Choroid plexus epithelial cell (primary cell): ENCODE measurements around the gene PTPRN.
"Not testable (repeated sequence)": the region's sequence is repeated elsewhere in the genome, so short reads cannot be mapped to it uniquely, and the experiment has no call there.

Source experiments
- DNase-seq: peaks from one replicate; pipeline ENCODE4 v3.0.0-alpha.2; 2010; ENCODE audit warnings: low read depth
- H3K4me3 ChIP-seq: 2 replicates; pipeline ENCODE4 v1.5.1; 2011; ENCODE audit warnings: low read depth, mild to moderate bottlenecking, control low read depth, low read length, moderate library complexity
- TF ChIP-seq, protein P1 (sequence below): conservative IDR thresholded peaks from 2 replicates; pipeline ENCODE4 v1.5.1; 2011; ENCODE audit warnings: low read depth, mild to moderate bottlenecking, control low read depth, inconsistent platforms, low read length, moderate library complexity

PTPRN gene

GRCh38 chr2:219266886-219267285, 42.3 kb downstream of the PTPRN start:
- no peak overlapping the region for H3K4me3 ChIP-seq
- DNase-seq: no peak
- TF ChIP-seq, protein P1, sequence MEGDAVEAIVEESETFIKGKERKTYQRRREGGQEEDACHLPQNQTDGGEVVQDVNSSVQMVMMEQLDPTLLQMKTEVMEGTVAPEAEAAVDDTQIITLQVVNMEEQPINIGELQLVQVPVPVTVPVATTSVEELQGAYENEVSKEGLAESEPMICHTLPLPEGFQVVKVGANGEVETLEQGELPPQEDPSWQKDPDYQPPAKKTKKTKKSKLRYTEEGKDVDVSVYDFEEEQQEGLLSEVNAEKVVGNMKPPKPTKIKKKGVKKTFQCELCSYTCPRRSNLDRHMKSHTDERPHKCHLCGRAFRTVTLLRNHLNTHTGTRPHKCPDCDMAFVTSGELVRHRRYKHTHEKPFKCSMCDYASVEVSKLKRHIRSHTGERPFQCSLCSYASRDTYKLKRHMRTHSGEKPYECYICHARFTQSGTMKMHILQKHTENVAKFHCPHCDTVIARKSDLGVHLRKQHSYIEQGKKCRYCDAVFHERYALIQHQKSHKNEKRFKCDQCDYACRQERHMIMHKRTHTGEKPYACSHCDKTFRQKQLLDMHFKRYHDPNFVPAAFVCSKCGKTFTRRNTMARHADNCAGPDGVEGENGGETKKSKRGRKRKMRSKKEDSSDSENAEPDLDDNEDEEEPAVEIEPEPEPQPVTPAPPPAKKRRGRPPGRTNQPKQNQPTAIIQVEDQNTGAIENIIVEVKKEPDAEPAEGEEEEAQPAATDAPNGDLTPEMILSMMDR: no peak

DNA sequence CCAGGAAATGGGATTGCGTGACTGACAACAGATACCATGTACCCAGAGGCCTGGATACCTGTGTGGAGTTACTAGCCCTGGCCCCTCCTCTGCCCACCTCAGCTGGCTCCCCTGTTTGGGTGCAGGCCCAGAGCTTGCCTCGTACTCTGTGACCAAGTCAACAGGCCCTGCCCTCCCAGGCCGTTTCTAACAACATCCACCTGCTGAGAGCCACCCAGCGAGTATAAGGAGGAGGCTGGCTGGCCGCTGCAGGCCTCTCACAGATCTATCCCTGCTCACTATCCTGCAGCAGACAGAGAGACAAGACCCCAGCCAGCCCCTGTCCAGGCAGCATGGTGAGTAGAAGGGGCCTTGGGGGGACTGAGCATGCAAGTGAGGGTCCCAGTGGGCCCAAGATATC, 43.0 kb downstream of the PTPRN start:
- H3K4me3 ChIP-seq: no peak overlapping the region
- DNase-seq: no peak
- TF ChIP-seq, protein P1: no peak

DNA sequence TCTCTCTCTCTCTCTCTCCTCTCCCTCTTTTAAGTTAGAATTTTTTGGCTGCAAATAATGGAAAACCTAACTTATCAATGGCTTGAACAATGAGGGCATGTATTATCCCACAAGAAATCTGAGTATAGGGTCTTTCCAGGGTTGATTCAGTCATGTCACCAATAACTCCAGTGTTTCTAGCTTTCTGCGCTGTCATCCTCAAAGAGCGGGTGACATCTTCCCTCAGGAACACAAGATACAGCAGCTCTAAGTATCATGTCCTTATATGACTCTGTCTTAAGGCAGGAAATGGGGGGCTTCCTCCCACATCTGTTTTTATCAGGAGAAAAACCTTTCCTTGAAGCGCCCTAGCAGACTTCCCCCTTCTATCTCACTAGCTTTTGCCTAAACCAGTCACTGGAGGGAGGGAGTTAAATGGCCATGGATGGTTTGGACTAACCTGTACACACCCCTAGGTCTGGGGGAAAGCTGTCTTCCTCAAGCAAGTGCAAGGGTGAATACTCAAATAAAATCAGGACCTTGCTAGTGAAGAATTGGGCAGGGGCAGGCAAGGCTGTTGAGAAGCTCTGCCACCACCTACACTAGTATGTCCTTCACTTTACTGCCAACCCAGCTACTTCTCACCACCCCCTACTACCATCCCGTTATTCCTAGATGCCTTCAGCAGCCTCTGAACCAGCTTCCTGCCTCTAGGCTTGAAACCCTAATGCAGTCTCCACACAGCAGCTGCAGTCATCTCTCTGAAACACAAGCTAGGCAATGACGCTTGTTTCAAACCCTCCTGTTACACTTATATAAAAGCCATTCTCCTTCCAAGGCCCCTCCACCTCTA, 48.0 kb downstream of the PTPRN start:
- DNase-seq: no peak
- TF ChIP-seq, protein P1: no peak
- no peak overlapping the region for H3K4me3 ChIP-seq

DNA sequence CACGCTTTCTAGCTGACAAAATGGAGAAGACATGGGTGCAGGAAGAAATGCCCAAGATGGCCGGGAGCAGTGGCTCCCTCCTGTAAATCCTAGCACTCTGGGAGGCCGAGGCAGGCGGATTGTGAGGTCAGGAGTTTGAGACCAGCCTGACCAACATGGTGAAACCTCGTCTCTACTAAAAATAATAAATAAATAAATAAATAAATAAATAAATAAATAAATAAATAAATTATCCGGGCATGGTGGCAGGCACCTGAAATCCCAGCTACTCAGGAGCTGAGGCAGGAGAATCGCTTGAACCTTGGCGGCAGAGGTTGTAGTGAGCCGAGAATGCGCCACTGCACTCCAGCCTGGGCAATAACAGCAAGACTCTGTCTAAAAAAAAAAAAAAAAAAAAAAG, 50.3 kb downstream of the PTPRN start:
- DNase-seq, H3K4me3 ChIP-seq: not testable (repeated sequence)

DNA sequence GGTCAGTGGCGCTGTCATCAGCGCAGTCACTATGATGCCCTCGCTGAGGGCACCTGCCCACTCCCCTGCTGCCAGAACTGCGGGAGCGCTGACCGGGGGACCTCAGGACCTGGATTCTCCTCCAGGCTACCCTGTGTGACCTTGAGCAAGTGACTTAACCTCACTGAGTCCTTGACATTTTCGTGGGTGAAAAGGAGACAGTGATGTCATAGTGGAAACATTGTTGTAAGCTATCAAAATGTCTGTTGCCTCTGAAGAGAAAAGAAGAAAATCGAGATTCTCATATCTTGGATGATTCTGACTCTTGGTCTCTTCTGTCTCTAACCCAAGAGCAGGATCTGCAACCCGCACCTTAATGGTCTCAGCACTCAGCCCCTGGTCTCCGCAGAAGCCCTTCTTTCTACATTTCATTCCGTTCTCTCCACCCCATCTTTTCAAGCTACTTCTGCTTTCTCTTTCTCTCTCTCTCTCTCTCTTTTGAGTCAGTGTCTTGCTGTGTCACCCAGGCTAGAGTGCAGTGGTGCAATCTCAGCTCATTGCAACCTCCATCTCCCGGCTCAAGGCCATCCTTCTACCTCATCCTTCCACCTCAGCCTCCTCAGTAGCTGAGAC, 54.5 kb downstream of the PTPRN start:
- TF ChIP-seq, protein P1: no peak
- peak overlapping the region; percentile 60 for H3K4me3 ChIP-seq
- no peak for DNase-seq

DNA sequence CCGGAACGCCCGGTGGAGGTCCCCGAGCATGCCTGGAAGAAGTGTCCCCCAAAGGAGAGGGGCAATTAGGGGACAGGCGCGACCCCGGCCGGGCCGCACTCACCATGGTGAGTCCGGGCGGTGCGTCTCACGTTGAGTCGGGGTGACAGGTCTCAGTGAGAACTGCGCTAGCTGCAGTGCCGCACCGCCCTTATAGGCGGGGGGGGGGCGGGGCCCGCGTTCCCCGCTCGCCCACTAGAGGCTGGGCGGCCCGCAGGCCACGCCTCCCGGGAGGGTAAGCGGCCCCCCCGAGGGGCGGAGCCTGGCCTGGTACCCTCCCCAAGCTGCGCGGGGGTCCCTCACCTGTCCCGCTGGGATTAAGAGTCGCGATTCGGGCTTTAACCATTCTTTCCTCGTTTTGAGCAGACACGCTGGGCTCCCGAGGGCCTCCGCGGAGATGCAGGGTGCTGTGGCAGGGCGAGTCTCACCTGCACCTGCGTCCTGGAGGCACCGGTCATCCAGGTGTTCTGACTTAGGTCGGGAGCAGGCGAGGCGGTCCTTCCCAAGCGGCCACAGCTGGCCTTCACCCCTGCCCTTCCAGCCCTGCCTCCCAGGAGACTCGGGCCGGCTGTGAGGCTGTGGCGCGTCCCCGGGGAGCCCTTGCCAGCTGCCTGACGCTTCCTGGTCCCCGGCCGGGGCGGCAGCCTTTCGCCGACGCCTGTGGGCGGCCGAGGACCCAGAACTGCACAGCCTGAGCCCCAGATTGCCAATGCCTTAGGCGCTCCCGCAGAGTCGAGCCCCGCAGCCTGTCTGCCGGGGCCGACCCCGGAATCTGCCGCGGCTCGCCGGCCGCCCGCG, 55.2 kb downstream of the PTPRN start, which contains the start of gene TUBA4A:
Gene TUBA4A (minus strand): TSS at position 166 of the 837 bp plus-strand sequence. CDS start 60 bp downstream, at position 106.
- TF ChIP-seq, protein P1: no peak
- DNase-seq: peak; percentile 55
- H3K4me3 ChIP-seq: peak within 1 kb of the TSS; percentile 60
